GM12875 (cell line): ENCODE measurements around the gene APP.

Experiments used
- H3K4me3 ChIP-seq: one replicate; pipeline ENCODE4 v1.5.1; 2011; ENCODE audit warnings: low read depth, low read length, control low read depth
- TF ChIP-seq, protein P1 (sequence below): IDR thresholded peaks from 2 replicates; pipeline ENCODE4 v1.5.1; 2011; ENCODE audit warnings: low read depth, mild to moderate bottlenecking, control low read depth, inconsistent platforms, low read length, moderate library complexity, borderline replicate concordance; ENCODE audit not compliant: insufficient read depth

APP gene

GRCh38 chr21:26116456-26117011, 54.0 kb downstream of the APP start:
- no peak overlapping the region for H3K4me3 ChIP-seq
- TF ChIP-seq, protein P1, sequence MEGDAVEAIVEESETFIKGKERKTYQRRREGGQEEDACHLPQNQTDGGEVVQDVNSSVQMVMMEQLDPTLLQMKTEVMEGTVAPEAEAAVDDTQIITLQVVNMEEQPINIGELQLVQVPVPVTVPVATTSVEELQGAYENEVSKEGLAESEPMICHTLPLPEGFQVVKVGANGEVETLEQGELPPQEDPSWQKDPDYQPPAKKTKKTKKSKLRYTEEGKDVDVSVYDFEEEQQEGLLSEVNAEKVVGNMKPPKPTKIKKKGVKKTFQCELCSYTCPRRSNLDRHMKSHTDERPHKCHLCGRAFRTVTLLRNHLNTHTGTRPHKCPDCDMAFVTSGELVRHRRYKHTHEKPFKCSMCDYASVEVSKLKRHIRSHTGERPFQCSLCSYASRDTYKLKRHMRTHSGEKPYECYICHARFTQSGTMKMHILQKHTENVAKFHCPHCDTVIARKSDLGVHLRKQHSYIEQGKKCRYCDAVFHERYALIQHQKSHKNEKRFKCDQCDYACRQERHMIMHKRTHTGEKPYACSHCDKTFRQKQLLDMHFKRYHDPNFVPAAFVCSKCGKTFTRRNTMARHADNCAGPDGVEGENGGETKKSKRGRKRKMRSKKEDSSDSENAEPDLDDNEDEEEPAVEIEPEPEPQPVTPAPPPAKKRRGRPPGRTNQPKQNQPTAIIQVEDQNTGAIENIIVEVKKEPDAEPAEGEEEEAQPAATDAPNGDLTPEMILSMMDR, result no peak

GRCh38 chr21:26115899-26116298, 54.7 kb downstream of the APP start:
- TF ChIP-seq, protein P1, result no peak
- H3K4me3 ChIP-seq, result no peak overlapping the region

GRCh38 chr21:26115305-26115704, 55.3 kb downstream of the APP start:
- TF ChIP-seq, protein P1, result no peak
- no peak overlapping the region for H3K4me3 ChIP-seq

DNA sequence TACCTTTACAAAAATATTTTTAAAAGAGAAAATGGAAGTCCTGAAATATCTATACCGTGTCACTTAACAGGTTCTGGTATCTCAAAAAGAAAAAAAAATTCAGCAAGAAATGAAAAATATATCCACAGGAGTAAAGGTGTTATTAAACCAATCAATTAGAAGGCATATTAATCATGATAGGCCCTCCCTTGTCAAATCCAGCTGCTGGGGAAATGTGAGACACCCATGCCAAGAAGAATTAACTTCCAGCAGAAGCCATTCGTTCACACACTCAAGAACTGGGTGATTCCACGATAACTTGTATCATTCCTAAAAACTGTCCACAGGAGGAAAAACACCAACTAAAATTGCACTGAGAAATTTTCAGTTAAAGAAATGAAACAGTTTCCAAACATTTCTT, 57.6 kb downstream of the APP start:
- TF ChIP-seq, protein P1, result no peak
- no peak overlapping the region for H3K4me3 ChIP-seq

- no peak overlapping the region for H3K4me3 ChIP-seq
- TF ChIP-seq, protein P1, result no peak
Measured at GRCh38 chr21:26112127-26112742, 58.3 kb downstream of the APP start.

DNA sequence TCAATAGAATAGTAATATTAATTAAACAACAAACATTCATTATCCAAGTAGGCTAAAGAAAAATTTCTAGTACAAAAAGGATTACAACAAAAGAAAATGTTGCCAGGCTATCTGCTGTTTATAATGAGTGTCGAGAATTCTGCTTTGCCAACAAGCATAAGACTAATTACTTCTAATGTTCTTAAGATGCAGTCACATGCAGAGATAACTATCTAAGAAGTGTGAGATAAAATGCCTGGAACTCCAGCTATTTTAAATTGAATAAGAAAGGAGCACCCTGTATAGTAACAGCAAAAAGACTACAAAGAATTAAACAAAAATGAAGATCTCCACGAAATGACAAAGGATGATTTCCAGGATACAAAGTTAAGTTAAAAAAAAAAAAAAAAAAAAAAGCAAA, 59.9 kb downstream of the APP start:
- H3K4me3 ChIP-seq, result no peak overlapping the region
- TF ChIP-seq, protein P1, result no peak

- H3K4me3 ChIP-seq, result no peak overlapping the region
- TF ChIP-seq, protein P1, result no peak
Measured at GRCh38 chr21:26107429-26107828, 63.1 kb downstream of the APP start.
